Uterus (tissue), 4 donors: ENCODE data around the gene PRSS22. TPM values are rescaled to one million over a fixed set of nuclear protein-coding genes. Genes with fewer than 3 reads are reported as not detected.

Experiments
- DNase-seq, 2 donors: peaks; one replicate each; pipeline ENCODE4 v3.0.0-alpha.2; 2019 to 2020
- H3K27ac ChIP-seq, 2 donors: fragments of 200-600 bp; sonication (generic); 1 replicate in 1 of 2; 2 replicates in 1 of 2; pipeline ENCODE4 v1.5.1; 2016 to 2018
- H3K27me3 ChIP-seq, 2 donors: fragments of 200-600 bp; sonication (generic); one replicate each; pipeline ENCODE4 v1.5.1; 2018 to 2019; ENCODE audit warnings: control low read depth in 1 of 2
- H3K36me3 ChIP-seq, 2 donors: fragments of 200-600 bp; sonication (generic); one replicate each; pipeline ENCODE4 v1.5.1; 2019; ENCODE audit warnings: control low read depth in 1 of 2
- H3K4me1 ChIP-seq, 2 donors: fragments of 200-600 bp; sonication (generic); one replicate each; pipeline ENCODE4 v1.5.1; 2018 to 2019; ENCODE audit warnings: control low read depth in 1 of 2
- H3K4me3 ChIP-seq, 2 donors: fragments of 200-600 bp; sonication (generic); 1 replicate in 1 of 2; 2 replicates in 1 of 2; pipeline ENCODE4 v1.5.1; 2018 to 2019; ENCODE audit warnings: mild to moderate bottlenecking in 1 of 2
- H3K9me3 ChIP-seq, 2 donors: fragments of 200-600 bp; sonication (generic); one replicate each; pipeline ENCODE4 v1.5.1; 2019; ENCODE audit warnings: control low read depth in 1 of 2
- POLR2A ChIP-seq, 2 donors: fragments of 450-650 bp; IDR thresholded peaks; one replicate each; pipeline ENCODE4 v1.6.1; 2016; ENCODE audit warnings: antibody characterized with exemption in 2 of 2, mild to moderate bottlenecking in 1 of 2, moderate library complexity in 1 of 2
- intact Hi-C: fragments of 100-400 bp; cut with DNase I; formaldehyde crosslinking; loops from one replicate; pipeline ENCODE4 v1.15.1; 2023; ENCODE audit warnings: low total_unique reads
- total RNA-seq, 4 donors: library from RNA; depleted of rRNA in 3 of 4; stranded (reverse); fragments of >200 nt in 3 of 4; gene quantifications; one replicate each; pipeline versions ENCODE4 v1.1.0 to v1.2.4, GENCODE V29; 2014 to 2023
- TF ChIP-seq, protein P1 (sequence below), 4 experiments: fragments of 200-600 bp in 2 of 4; fragments of 450-650 bp in 2 of 4; sonication (generic) in 2 of 4; IDR thresholded peaks; one replicate each; pipeline ENCODE4 v1.5.1; 2016 to 2019; ENCODE audit warnings: antibody characterized with exemption in 4 of 4, mild to moderate bottlenecking in 2 of 4, moderate library complexity in 1 of 4
- donor health status: DM: yes; HTN: yes; CAD: no.

PRSS22 gene
- total RNA-seq, 4 donors from 2014 or later, result 0.46 to 2.4 TPM; not detected in 2

DNA sequence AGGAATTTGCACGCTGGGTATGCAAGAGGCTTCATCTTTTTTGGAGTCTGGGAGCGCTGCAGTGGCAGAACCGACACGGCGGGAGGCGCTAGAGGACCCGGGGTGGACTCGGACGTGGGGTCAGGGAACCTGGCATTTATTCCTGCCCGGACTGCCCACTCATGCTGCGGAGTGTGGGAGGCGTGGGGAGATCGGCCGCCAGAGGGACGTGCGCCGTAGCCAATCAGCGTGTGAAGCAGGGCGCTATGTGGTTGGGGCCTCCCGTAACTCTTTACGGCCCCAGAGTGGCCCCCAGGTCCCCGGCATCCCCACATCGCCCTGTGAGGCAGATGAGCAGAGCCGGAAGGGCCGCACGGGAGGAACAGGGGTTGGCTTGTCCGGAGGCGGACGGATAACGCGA is 36.3 kb upstream of the PRSS22 start:
- Histone ChIP-seq H3K36me3 (no peaks in the 10 kb centered on the region), H3K4me1 (no peaks in the 10 kb centered on the region), H3K4me3 (no peak overlapping the region), H3K27ac (no peak overlapping the region), H3K9me3 (no peaks in the 10 kb centered on the region), H3K27me3 (no peaks in the 10 kb centered on the region)
- TF ChIP-seq POLR2A (IDR thresholded peaks at IDR 0.05), result no peak
- TF ChIP-seq, protein P1, sequence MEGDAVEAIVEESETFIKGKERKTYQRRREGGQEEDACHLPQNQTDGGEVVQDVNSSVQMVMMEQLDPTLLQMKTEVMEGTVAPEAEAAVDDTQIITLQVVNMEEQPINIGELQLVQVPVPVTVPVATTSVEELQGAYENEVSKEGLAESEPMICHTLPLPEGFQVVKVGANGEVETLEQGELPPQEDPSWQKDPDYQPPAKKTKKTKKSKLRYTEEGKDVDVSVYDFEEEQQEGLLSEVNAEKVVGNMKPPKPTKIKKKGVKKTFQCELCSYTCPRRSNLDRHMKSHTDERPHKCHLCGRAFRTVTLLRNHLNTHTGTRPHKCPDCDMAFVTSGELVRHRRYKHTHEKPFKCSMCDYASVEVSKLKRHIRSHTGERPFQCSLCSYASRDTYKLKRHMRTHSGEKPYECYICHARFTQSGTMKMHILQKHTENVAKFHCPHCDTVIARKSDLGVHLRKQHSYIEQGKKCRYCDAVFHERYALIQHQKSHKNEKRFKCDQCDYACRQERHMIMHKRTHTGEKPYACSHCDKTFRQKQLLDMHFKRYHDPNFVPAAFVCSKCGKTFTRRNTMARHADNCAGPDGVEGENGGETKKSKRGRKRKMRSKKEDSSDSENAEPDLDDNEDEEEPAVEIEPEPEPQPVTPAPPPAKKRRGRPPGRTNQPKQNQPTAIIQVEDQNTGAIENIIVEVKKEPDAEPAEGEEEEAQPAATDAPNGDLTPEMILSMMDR (IDR thresholded peaks at IDR 0.05), result no peak
- no peak for DNase-seq
- intact Hi-C loops, result no loop called here

DNA sequence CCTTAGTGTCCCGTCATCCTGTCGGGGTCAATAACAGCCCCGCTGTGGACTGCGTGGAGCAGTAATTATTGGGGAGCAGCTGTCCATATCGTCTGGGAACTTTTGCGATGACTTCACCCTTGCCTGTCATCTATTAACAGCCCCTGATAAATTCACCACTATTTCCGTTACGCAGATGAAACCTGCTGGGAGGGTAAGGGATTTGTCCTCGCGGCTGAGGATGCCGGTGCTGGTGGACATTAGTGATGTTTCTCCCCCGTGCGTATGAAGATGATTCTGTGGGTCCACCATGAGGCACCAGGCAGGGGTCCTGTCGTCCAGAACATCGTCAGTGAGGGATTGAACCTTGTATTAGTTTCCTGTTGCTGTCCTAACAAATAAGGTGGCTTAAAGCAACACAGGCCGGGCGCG is 26.1 kb upstream of the PRSS22 start:
- Histone ChIP-seq H3K27ac (peak overlapping the region; percentile 90 to 97), H3K27me3 (no peaks in the 10 kb centered on the region), H3K36me3 (no peaks in the 10 kb centered on the region), H3K9me3 (no peaks in the 10 kb centered on the region), H3K4me3 (peak overlapping the region; percentile 69 to 76), H3K4me1 (no peaks in the 10 kb centered on the region)
- intact Hi-C loops, result no loop called here
- no peak for DNase-seq
- no peak for TF ChIP-seq POLR2A (IDR thresholded peaks at IDR 0.05)
- TF ChIP-seq, protein P1 (IDR thresholded peaks at IDR 0.05), result no peak

DNA sequence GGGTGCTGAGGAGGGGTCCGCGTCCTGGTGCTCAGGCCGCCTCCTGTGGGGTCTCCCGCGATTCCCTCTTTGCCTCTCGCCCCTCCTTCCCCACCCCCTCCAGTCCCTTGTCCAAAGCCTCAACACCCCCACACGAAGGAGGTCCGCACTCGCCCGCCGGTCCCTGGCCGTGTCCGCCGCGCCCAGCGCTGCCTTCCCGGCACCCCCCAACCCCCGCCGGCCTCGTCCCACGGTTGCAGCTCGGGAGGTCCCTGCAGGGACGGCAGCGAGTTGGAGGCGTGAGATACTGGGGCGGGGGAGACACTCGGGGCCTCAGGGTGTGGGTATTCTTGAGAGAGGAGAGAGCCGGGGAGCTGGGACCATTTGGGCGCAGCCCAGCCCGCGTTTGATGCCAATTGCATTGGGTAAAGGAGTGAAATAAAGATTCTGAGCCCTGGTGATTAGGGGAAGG is 25.5 kb upstream of the PRSS22 start:
- no peaks in the 10 kb centered on the region for H3K9me3 ChIP-seq
- H3K27ac ChIP-seq, result peak overlapping the region; percentile 90 to 97
- no peaks in the 10 kb centered on the region for H3K36me3 ChIP-seq
- no peaks in the 10 kb centered on the region for H3K27me3 ChIP-seq
- peak overlapping the region; percentile 69 to 76 for H3K4me3 ChIP-seq
- TF ChIP-seq, protein P1 (IDR thresholded peaks at IDR 0.05), result peak in 1 of 4 experiments; percentile 1
- no peak for TF ChIP-seq POLR2A (IDR thresholded peaks at IDR 0.05)
- DNase-seq, result peak; percentile 35 to 53
- no peaks in the 10 kb centered on the region for H3K4me1 ChIP-seq
- intact Hi-C loops, result no loop called here

DNA sequence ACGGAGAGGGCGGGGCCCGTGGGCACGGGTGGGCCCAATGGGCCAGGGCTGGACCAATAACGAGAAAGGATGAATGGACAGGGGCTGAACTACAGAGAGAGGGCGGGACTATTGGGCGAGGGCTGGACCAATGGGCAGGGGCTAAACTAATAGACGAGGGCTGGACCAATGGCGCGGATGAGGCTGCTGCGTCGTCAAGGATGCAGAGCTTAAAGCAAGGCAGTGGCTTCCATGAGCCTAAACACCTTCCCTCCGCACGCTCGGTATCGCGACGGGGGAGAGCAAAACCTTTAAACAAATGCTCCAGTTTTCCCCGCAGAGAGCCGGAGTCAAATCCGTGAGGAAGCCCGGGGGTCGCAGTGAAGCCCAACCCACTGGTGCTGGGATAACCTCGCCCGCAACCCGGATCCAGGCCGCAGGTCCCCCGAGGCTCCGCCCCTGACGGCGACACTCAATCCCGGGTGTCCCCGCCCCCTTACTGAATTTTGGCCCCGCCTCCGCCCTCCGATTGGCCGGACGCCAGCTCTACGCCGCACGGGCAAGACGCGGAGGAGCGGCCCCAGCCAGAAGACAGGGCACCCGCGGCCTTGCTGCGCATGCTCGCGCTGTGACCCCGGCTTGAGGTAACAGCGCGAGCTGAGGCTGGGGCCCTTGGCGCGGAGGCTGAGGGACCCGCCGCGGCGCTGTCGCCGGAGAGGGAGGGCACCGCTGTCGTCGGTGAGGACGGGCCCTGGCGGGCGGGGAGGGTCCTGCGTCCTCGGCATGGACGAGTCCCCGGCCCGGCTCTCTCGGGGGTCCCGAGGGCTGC is 24.9 kb upstream of the PRSS22 start, which contains the start of gene FLYWCH2:
TSS of gene FLYWCH2 (plus strand) at position 566 of the 808 bp plus-strand sequence. CDS start 13,235 bp downstream, outside the sequence.
- TF ChIP-seq, protein P1 (IDR thresholded peaks at IDR 0.05), result peak in 2 of 4 experiments; percentile 43 to 52
- TF ChIP-seq POLR2A (IDR thresholded peaks at IDR 0.05), result peak; percentile 78 to 88
- intact Hi-C loops, result no loop called here

More for the DNA sequence above, 24.9 kb upstream of the PRSS22 start, which contains the start of gene FLYWCH2:
- Histone ChIP-seq H3K36me3 (no peaks in the 10 kb centered on the region), H3K4me3 (peak within 1 kb of the TSS; percentile 69 to 76), H3K27ac (peak within 1 kb of the TSS; percentile 90 to 97), H3K4me1 (no peaks in the 10 kb centered on the region), H3K27me3 (no peaks in the 10 kb centered on the region), H3K9me3 (no peaks in the 10 kb centered on the region)
- DNase-seq, result peak; percentile 99
